Astrocyte of the spinal cord (primary cell): ENCODE results near the gene UGT1A6.

ENCODE experiments used
- DNase-seq: peaks from one replicate; pipeline ENCODE4 v3.0.0; 2011; ENCODE audit warnings: low read depth, low spot score
- H3K4me3 ChIP-seq: 2 replicates; pipeline ENCODE4 v1.5.1; 2011; ENCODE audit warnings: low read depth, mild to moderate bottlenecking, low read length, moderate library complexity
- CTCF ChIP-seq: IDR thresholded peaks from 2 replicates; pipeline ENCODE4 v1.5.1; 2012; ENCODE audit warnings: low read depth, mild to moderate bottlenecking, low read length, inconsistent platforms
- in situ Hi-C: cut with HindIII; loops from 2 replicates; pipeline ENCODE4 v1.10.0; 2017; ENCODE audit warnings: low sequenced_read_pairs

The UGT1A6 gene

GRCh38 chr2:233702238-233702637 is 9.5 kb downstream of the UGT1A6 start:
- in situ Hi-C loops, result no loop called here
- no peak overlapping the region for H3K4me3 ChIP-seq
- no peak for TF ChIP-seq CTCF
- no peak for DNase-seq

- no peak for DNase-seq
- in situ Hi-C loops, result no loop called here
- H3K4me3 ChIP-seq, result no peak overlapping the region
- no peak for TF ChIP-seq CTCF
Observed at GRCh38 chr2:233705911-233706506, 13.3 kb downstream of the UGT1A6 start.

GRCh38 chr2:233706720-233707119 is 14.0 kb downstream of the UGT1A6 start:
- peak; percentile 29 for DNase-seq
- TF ChIP-seq CTCF, result no peak
- in situ Hi-C loops, result no loop called here
- H3K4me3 ChIP-seq, result no peak overlapping the region

- in situ Hi-C loops, result no loop called here
Observed at GRCh38 chr2:233707940-233708644, 15.4 kb downstream of the UGT1A6 start.

DNA sequence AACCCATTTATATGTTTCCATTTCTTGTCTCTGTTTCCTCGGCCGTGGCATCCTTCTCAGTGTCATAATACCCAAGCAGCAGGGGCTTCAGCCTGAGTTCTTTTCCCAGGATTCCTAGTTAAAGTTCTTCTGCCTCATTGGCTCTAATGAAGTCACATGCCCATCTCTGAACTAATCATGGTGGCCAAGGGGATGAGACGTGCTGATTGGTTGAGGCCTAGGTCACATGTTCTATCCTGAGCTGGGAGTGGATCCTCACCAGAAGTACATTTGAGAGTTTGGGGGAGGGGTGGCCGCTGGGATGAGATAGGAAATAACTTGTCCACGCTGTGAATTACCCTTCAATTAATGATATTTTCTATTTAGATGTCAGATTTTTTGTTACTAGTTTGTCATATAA is 16.3 kb downstream of the UGT1A6 start:
- TF ChIP-seq CTCF, result no peak
- in situ Hi-C loops, result no loop called here
- no peak for DNase-seq
- no peak overlapping the region for H3K4me3 ChIP-seq

More at GRCh38 chr2:233707940-233708644, 15.4 kb downstream of the UGT1A6 start:
- H3K4me3 ChIP-seq, result no peak overlapping the region
- DNase-seq, result peak; percentile 20
- no peak for TF ChIP-seq CTCF

- no peak overlapping the region for H3K4me3 ChIP-seq
- peak; percentile 69 for DNase-seq
- in situ Hi-C loops, result no loop called here
- TF ChIP-seq CTCF, result peak; percentile 97
Observed at GRCh38 chr2:233711312-233712008, 18.8 kb downstream of the UGT1A6 start.
